Liver (tissue), 9 donors: ENCODE data around the gene SLC35A2. TPM values are rescaled to one million over a fixed set of nuclear protein-coding genes. Genes with fewer than 3 reads are reported as not detected.

Source experiments
- DNase-seq: peaks from one replicate; pipeline ENCODE4 v3.0.0-alpha.2; 2017; ENCODE audit warnings: low spot score
- H3K27ac ChIP-seq, 2 donors: one replicate each; pipeline ENCODE4 v1.7.0; 2013; ENCODE audit warnings: inconsistent platforms in 2 of 2, low read length in 2 of 2, control low read depth in 1 of 2, low read depth in 1 of 2, mild to moderate bottlenecking in 1 of 2
- H3K27me3 ChIP-seq, 4 donors: one replicate each; pipeline versions ENCODE4 v1.6.1 to v1.7.0; 2013; ENCODE audit warnings: low read length in 3 of 4, inconsistent platforms in 1 of 4, mild to moderate bottlenecking in 1 of 4, moderate library complexity in 1 of 4; ENCODE audit not compliant: control insufficient read depth in 4 of 4, insufficient read depth in 4 of 4
- H3K36me3 ChIP-seq, 4 donors: one replicate each; pipeline versions ENCODE4 v1.6.1 to v1.7.0; 2013; ENCODE audit warnings: low read length in 3 of 4, mild to moderate bottlenecking in 3 of 4, low read depth in 1 of 4, moderate library complexity in 1 of 4; ENCODE audit not compliant: control insufficient read depth in 4 of 4, insufficient read depth in 3 of 4
- H3K4me1 ChIP-seq, 4 donors: one replicate each; pipeline versions ENCODE4 v1.6.1 to v1.7.0; 2013; ENCODE audit warnings: low read length in 3 of 4, mild to moderate bottlenecking in 3 of 4, moderate library complexity in 1 of 4; ENCODE audit not compliant: control insufficient read depth in 4 of 4, insufficient read depth in 4 of 4
- H3K4me3 ChIP-seq, 3 donors: one replicate each; pipeline versions ENCODE4 v1.6.1 to v1.7.0; 2013; ENCODE audit warnings: low read length in 3 of 3, control low read depth in 1 of 3, low read depth in 1 of 3, mild to moderate bottlenecking in 1 of 3
- H3K9ac ChIP-seq, 2 donors: one replicate each; pipeline ENCODE4 v1.7.0; 2013; ENCODE audit warnings: low read length in 2 of 2, mild to moderate bottlenecking in 2 of 2, moderate library complexity in 2 of 2, control low read depth in 1 of 2, low read depth in 1 of 2
- H3K9me3 ChIP-seq, 4 donors: one replicate each; pipeline versions ENCODE4 v1.6.1 to v1.7.0; 2013; ENCODE audit warnings: low read length in 3 of 4; ENCODE audit not compliant: control insufficient read depth in 4 of 4
- ATF3 ChIP-seq: IDR thresholded peaks from 2 replicates; pipeline ENCODE4 v1.6.1; 2016; ENCODE audit warnings: antibody characterized with exemption
- FOXA2 ChIP-seq: IDR thresholded peaks from 2 replicates; pipeline ENCODE4 v1.6.1; 2016; ENCODE audit warnings: antibody characterized with exemption
- JUND ChIP-seq, 2 donors: IDR thresholded peaks; 2 replicates each; pipeline ENCODE4 v1.6.1; 2016; ENCODE audit warnings: antibody characterized with exemption in 2 of 2
- RAD21 ChIP-seq, 2 donors: IDR thresholded peaks; 2 replicates each; pipeline ENCODE4 v1.6.1; 2016; ENCODE audit warnings: antibody characterized with exemption in 2 of 2, mild to moderate bottlenecking in 2 of 2
- RXRA ChIP-seq, 2 donors: IDR thresholded peaks; 2 replicates each; pipeline ENCODE4 v1.6.1; 2017 to 2018; ENCODE audit warnings: antibody characterized with exemption in 2 of 2, mild to moderate bottlenecking in 1 of 2
- SP1 ChIP-seq: IDR thresholded peaks from 2 replicates; pipeline ENCODE4 v1.6.1; 2018; ENCODE audit warnings: antibody characterized with exemption, mild to moderate bottlenecking
- YY1 ChIP-seq: IDR thresholded peaks from 2 replicates; pipeline ENCODE4 v1.6.1; 2016; ENCODE audit warnings: antibody characterized with exemption, mild to moderate bottlenecking
- WGBS: extraction: QIAGEN DNeasy Blood & Tissue Kit; methylation state at CpG from one replicate; pipeline ENCODE4 v1.1.7; 2013; 5-methylcytosine and 5-hydroxymethylcytosine counted together
- polyA plus RNA-seq, 2 donors: library from polyadenylated mRNA; stranded (reverse) in 1 of 2; unstranded in 1 of 2; fragments of 200-250 nt in 1 of 2; fragments of >200 nt in 1 of 2; fragmentation: Nextera tagmentation in 1 of 2; extraction: Ambion mirVana in 1 of 2; gene quantifications; one replicate each; pipeline versions ENCODE4 v1.2.1 to v1.2.3, GENCODE V29; 2013 to 2015
- total RNA-seq, 2 donors: library from RNA; depleted of rRNA; stranded (reverse); fragments of >200 nt; gene quantifications; one replicate each; pipeline ENCODE4 v1.2.3, GENCODE V29; 2014
- TF ChIP-seq, protein P1 (sequence below): IDR thresholded peaks from 2 replicates; pipeline ENCODE4 v1.6.1; 2016; ENCODE audit warnings: antibody characterized with exemption, mild to moderate bottlenecking
- donor health status: healthy.
- donor health status: healthy.
- donor health status: healthy.
- donor health status: healthy.
- donor health status: healthy.

Gene SLC35A2
- total and polyA plus RNA-seq, 4 donors, result 10.0 to 26.9 (median 14.4) TPM

- peaks cover 3 to 21% (median 17%) of the 10 kb centered on the region in 4 donors for H3K4me1 ChIP-seq
- peaks cover 0 to 3% (median under 1%) of the 10 kb centered on the region in 4 donors for H3K36me3 ChIP-seq
- H3K9ac ChIP-seq, result no peak overlapping the region
- H3K9me3 ChIP-seq, result no peaks in the 10 kb centered on the region
- 93% methylated on average over 2 of the region's 2 CpGs for WGBS
- H3K4me3 ChIP-seq, result no peak overlapping the region
- DNase-seq, result no peak
- H3K27me3 ChIP-seq, result no peaks in the 10 kb centered on the region
- TF ChIP-seq, protein P1, sequence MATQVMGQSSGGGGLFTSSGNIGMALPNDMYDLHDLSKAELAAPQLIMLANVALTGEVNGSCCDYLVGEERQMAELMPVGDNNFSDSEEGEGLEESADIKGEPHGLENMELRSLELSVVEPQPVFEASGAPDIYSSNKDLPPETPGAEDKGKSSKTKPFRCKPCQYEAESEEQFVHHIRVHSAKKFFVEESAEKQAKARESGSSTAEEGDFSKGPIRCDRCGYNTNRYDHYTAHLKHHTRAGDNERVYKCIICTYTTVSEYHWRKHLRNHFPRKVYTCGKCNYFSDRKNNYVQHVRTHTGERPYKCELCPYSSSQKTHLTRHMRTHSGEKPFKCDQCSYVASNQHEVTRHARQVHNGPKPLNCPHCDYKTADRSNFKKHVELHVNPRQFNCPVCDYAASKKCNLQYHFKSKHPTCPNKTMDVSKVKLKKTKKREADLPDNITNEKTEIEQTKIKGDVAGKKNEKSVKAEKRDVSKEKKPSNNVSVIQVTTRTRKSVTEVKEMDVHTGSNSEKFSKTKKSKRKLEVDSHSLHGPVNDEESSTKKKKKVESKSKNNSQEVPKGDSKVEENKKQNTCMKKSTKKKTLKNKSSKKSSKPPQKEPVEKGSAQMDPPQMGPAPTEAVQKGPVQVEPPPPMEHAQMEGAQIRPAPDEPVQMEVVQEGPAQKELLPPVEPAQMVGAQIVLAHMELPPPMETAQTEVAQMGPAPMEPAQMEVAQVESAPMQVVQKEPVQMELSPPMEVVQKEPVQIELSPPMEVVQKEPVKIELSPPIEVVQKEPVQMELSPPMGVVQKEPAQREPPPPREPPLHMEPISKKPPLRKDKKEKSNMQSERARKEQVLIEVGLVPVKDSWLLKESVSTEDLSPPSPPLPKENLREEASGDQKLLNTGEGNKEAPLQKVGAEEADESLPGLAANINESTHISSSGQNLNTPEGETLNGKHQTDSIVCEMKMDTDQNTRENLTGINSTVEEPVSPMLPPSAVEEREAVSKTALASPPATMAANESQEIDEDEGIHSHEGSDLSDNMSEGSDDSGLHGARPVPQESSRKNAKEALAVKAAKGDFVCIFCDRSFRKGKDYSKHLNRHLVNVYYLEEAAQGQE, result no peak
- TF ChIP-seq SP1, result peak; percentile 23
- no peak overlapping the region for H3K27ac ChIP-seq
Measured at GRCh38 chrX:48960291-48960690, 48.8 kb upstream of the SLC35A2 start.

- Histone ChIP-seq H3K27me3 (no peaks in the 10 kb centered on the region), H3K36me3 (peaks cover 0 to 9% (median 3%) of the 10 kb centered on the region in 4 donors), H3K9me3 (no peaks in the 10 kb centered on the region), H3K4me1 (peaks cover 4 to 36% (median 27%) of the 10 kb centered on the region in 4 donors), H3K4me3 (peak overlapping the region; percentile 45 to 61 (median 58)), H3K9ac (peak overlapping the region; percentile 79 to 87), H3K27ac (peak overlapping the region; percentile 89)
- WGBS, result 1% methylated on average over 21 of the region's 21 CpGs
- TF ChIP-seq ATF3 (no peak), RAD21 (IDR thresholded peaks at IDR 0.05) (peak in 1 of 2 donors; percentile 27), YY1 (no peak), RXRA (IDR thresholded peaks at IDR 0.05) (peak in 1 of 2 donors; percentile 6), FOXA2 (no peak), JUND (IDR thresholded peaks at IDR 0.05) (no peak)
- TF ChIP-seq, protein P1, result no peak
- DNase-seq, result no peak
Measured at GRCh38 chrX:48958635-48959094, 47.2 kb upstream of the SLC35A2 start.
